SK-N-SH (cell line): Measurements from ENCODE around the gene LCMT1. TPM values are rescaled to one million over a fixed set of nuclear protein-coding genes. Genes with fewer than 3 reads are reported as not detected.

Source experiments
- CTCF ChIA-PET: fragments of 300-600, 350-600 bp; formaldehyde crosslinking; extraction: SDS; loops from one replicate; lab custom pipeline; 2021; lab: Yijun Ruan, JAX
- POLR2A ChIA-PET: fragments of 350-600 bp; sonication (Branson Sonifier 250); formaldehyde crosslinking; extraction: SDS; loops from one replicate; lab custom pipeline; 2020; ENCODE audit warnings: antibody characterized with exemption, inconsistent platforms; lab: Yijun Ruan, JAX
- DNase-seq: peaks from one replicate; pipeline ENCODE4 v3.0.0; 2012
- H2AFZ ChIP-seq: fragments of 200-600 bp; sonication (generic); 2 replicates; pipeline ENCODE4 v1.8.1; 2016; ENCODE audit warnings: antibody characterized with exemption, mild to moderate bottlenecking, low read depth
- H3F3A ChIP-seq: fragments of 200-600 bp; sonication (generic); replicated peaks from 2 replicates; pipeline ENCODE3; 2016; ENCODE audit warnings: antibody characterized with exemption, mild to moderate bottlenecking; ENCODE audit not compliant: insufficient read depth
- H3K27ac ChIP-seq, 2 experiments: fragments of 200-500 bp in 1 of 2; fragments of 200-600 bp in 1 of 2; sonication (Bioruptor generic) in 1 of 2; sonication (generic), shearing (Covaris generic) in 1 of 2; 2 replicates each; pipeline versions ENCODE4 v1.5.1 to v1.6.1; 2014 to 2016; ENCODE audit warnings: low read depth in 2 of 2, inconsistent platforms in 1 of 2, low read length in 1 of 2, mild to moderate bottlenecking in 1 of 2, mixed read lengths in 1 of 2
- H3K27me3 ChIP-seq: fragments of 200-600 bp; sonication (generic), shearing (Covaris generic); 2 replicates; pipeline ENCODE4 v1.6.1; 2016; ENCODE audit warnings: mixed run types; ENCODE audit not compliant: insufficient read depth
- H3K36me3 ChIP-seq, 2 experiments: fragments of 200-500 bp in 1 of 2; fragments of 200-600 bp in 1 of 2; sonication (Bioruptor generic) in 1 of 2; sonication (generic) in 1 of 2; replicated peaks in 1 of 2; 2 replicates each; pipeline versions ENCODE3 to v1.5.1; 2014 to 2016; ENCODE audit warnings: low read length in 1 of 2, mild to moderate bottlenecking in 1 of 2; ENCODE audit not compliant: insufficient read depth in 2 of 2, control insufficient read depth in 1 of 2
- H3K4me1 ChIP-seq, 2 experiments: fragments of 200-500 bp in 1 of 2; fragments of 200-600 bp in 1 of 2; sonication (Bioruptor generic) in 1 of 2; sonication (generic), shearing (Covaris generic) in 1 of 2; 2 replicates each; pipeline versions ENCODE4 v1.5.1 to v1.6.1; 2014 to 2016; ENCODE audit warnings: low read depth in 1 of 2, low read length in 1 of 2, mixed run types in 1 of 2; ENCODE audit not compliant: insufficient read depth in 2 of 2, control insufficient read depth in 1 of 2
- H3K4me2 ChIP-seq: fragments of 200-600 bp; sonication (generic), shearing (Covaris generic); 2 replicates; pipeline ENCODE4 v1.6.1; 2017; ENCODE audit warnings: mixed run types
- H3K4me3 ChIP-seq, 2 experiments: fragments of 200-500 bp in 1 of 2; fragments of 200-600 bp in 1 of 2; sonication (Bioruptor generic) in 1 of 2; sonication (generic), shearing (Covaris generic) in 1 of 2; 2 replicates each; pipeline versions ENCODE4 v1.5.1 to v1.8.1; 2014 to 2016; ENCODE audit warnings: low read depth in 2 of 2, inconsistent platforms in 1 of 2, low read length in 1 of 2, mild to moderate bottlenecking in 1 of 2, mixed read lengths in 1 of 2, moderate library complexity in 1 of 2
- H3K79me2 ChIP-seq: fragments of 200-600 bp; sonication (generic); 2 replicates; pipeline ENCODE4 v1.8.1; 2017; ENCODE audit warnings: mild to moderate bottlenecking; ENCODE audit not compliant: insufficient read depth
- H3K9ac ChIP-seq: fragments of 200-600 bp; sonication (generic); 2 replicates; pipeline ENCODE4 v1.6.1; 2017; ENCODE audit warnings: mixed run types
- H3K9me2 ChIP-seq: fragments of 200-600 bp; sonication (generic); 2 replicates; pipeline ENCODE4 v1.6.1; 2017; ENCODE audit warnings: mixed run types
- H3K9me3 ChIP-seq: fragments of 200-600 bp; sonication (generic); 2 replicates; pipeline ENCODE4 v1.6.1; 2017; ENCODE audit warnings: mixed run types, mild to moderate bottlenecking, moderate library complexity
- H4K20me1 ChIP-seq: fragments of 200-600 bp; sonication (generic); 2 replicates; pipeline ENCODE4 v1.6.1; 2017; ENCODE audit warnings: mild to moderate bottlenecking, mixed run types; ENCODE audit not compliant: insufficient read depth
- CHD2 ChIP-seq: fragments of 150-350 bp; IDR thresholded peaks from 2 replicates; pipeline ENCODE4 v1.6.1; 2018; ENCODE audit warnings: low read length; ENCODE audit not compliant: partially characterized antibody
- CTCF ChIP-seq: fragments of 200-600 bp; sonication (generic); IDR thresholded peaks from 2 replicates; pipeline ENCODE4 v1.6.1; 2017; ENCODE audit warnings: antibody characterized with exemption, mild to moderate bottlenecking, moderate library complexity
- FOSL2 ChIP-seq: IDR thresholded peaks from 2 replicates; pipeline ENCODE4 v1.4.0; 2012; ENCODE audit warnings: low read depth, mild to moderate bottlenecking, moderate library complexity, borderline replicate concordance
- GABPA ChIP-seq: IDR thresholded peaks from 2 replicates; pipeline ENCODE4 v1.4.0; 2012; ENCODE audit warnings: low read depth, mild to moderate bottlenecking
- IRF3 ChIP-seq: fragments of 150-350 bp; IDR thresholded peaks from 2 replicates; pipeline ENCODE4 v1.6.1; 2016; ENCODE audit warnings: mild to moderate bottlenecking, low read depth, low read length
- MAX ChIP-seq: IDR thresholded peaks from 2 replicates; pipeline ENCODE4 v1.4.0; 2012; ENCODE audit warnings: low read depth
- PBX3 ChIP-seq: IDR thresholded peaks from 2 replicates; pipeline ENCODE4; 2012
- POLR2AphosphoS5 ChIP-seq: IDR thresholded peaks from 2 replicates; pipeline ENCODE4 v1.6.1; 2012; ENCODE audit warnings: low read depth, low read length
- RAD21 ChIP-seq: IDR thresholded peaks from 2 replicates; pipeline ENCODE4 v1.6.1; 2012; ENCODE audit warnings: mild to moderate bottlenecking, low read length
- RXRA ChIP-seq: IDR thresholded peaks from 2 replicates; pipeline ENCODE4 v1.4.0; 2012; ENCODE audit warnings: low read depth, mild to moderate bottlenecking, borderline replicate concordance
- SMC3 ChIP-seq: IDR thresholded peaks from 2 replicates; pipeline ENCODE4 v1.6.1; 2012; ENCODE audit warnings: low read depth, low read length, improper control_type of control experiment
- TAF1 ChIP-seq: IDR thresholded peaks from 2 replicates; pipeline ENCODE4 v1.6.1; 2012; ENCODE audit warnings: low read depth, mild to moderate bottlenecking, low read length, moderate library complexity, borderline replicate concordance
- TCF12 ChIP-seq: IDR thresholded peaks from 2 replicates; pipeline ENCODE4 v1.4.0; 2012
- WGBS: methylation state at CpG from one replicate; pipeline ENCODE4 v1.1.6; 2017; ENCODE audit warnings: low lambda C conversion rate; 5-methylcytosine and 5-hydroxymethylcytosine counted together
- polyA plus RNA-seq, 3 experiments: library from polyadenylated mRNA; depleted of rRNA; stranded (reverse); fragments of >200 nt; gene quantifications; 2 replicates each; pipeline ENCODE4 v1.2.3, GENCODE V29; 2012

Gene LCMT1
- polyA plus RNA-seq, 1 of the 3 experiments (the other 2 are of a cell fraction): 29.8 TPM

GRCh38 chr16:25171390-25171789, 59.8 kb downstream of the LCMT1 start:
- Histone ChIP-seq H3K79me2 (no peaks in the 10 kb centered on the region), H3K9me3 (no peaks in the 10 kb centered on the region), H3K9me2 (no peaks in the 10 kb centered on the region), H3K36me3 (peaks cover 37 to 51% of the 10 kb centered on the region in 2 experiments), H3K27me3 (no peaks in the 10 kb centered on the region), H3K4me2 (no peak overlapping the region), H2AFZ (no peak overlapping the region), H3K4me1 (no peaks in the 10 kb centered on the region), H3K27ac (no peak overlapping the region), H3K4me3 (no peak overlapping the region), H3F3A (no peaks in the 10 kb centered on the region), H4K20me1 (no peaks in the 10 kb centered on the region), H3K9ac (no peak overlapping the region)
- 96% methylated on average over 5 of the region's 5 CpGs for WGBS
- CTCF ChIA-PET: no interaction called here
- TF ChIP-seq CTCF (no peak), RAD21 (no peak), TCF12 (no peak)
- POLR2A ChIA-PET: interaction anchor here (0.6 kb wide), 1 partner anchor 364 kb away, joined by 3 read pairs; no protein-coding TSS in a partner anchor
- DNase-seq: no peak

GRCh38 chr16:25172831-25173230, 61.3 kb downstream of the LCMT1 start:
- Histone ChIP-seq H2AFZ (no peak overlapping the region), H3K27ac (no peak overlapping the region), H3K4me3 (no peak overlapping the region), H3K27me3 (no peaks in the 10 kb centered on the region), H3K9me3 (no peaks in the 10 kb centered on the region), H3K4me1 (no peaks in the 10 kb centered on the region), H4K20me1 (no peaks in the 10 kb centered on the region), H3K9me2 (no peaks in the 10 kb centered on the region), H3K79me2 (no peaks in the 10 kb centered on the region), H3K9ac (no peak overlapping the region), H3K4me2 (no peak overlapping the region), H3F3A (no peaks in the 10 kb centered on the region), H3K36me3 (peaks cover 28 to 45% of the 10 kb centered on the region in 2 experiments)
- ChIA-PET CTCF (no interaction called here), POLR2A (no interaction called here)
- no peak for TF ChIP-seq PBX3
- no peak for TF ChIP-seq TAF1
- TF ChIP-seq POLR2AphosphoS5: no peak
- TF ChIP-seq FOSL2: no peak
- TF ChIP-seq RXRA: no peak
- TF ChIP-seq MAX: no peak
- no peak for TF ChIP-seq CTCF
- TF ChIP-seq SMC3: no peak
- TF ChIP-seq TCF12: no peak
- TF ChIP-seq IRF3: no peak
- TF ChIP-seq CHD2: no peak
- no peak for TF ChIP-seq GABPA
- DNase-seq: no peak
- 97% methylated on average over 8 of the region's 8 CpGs for WGBS
